Body of pancreas (tissue), 4 donors: ENCODE measurements around the gene MET.

Source experiments
- POLR2A ChIP-seq, 3 donors: fragments of 450-650 bp; IDR thresholded peaks; one replicate each; pipeline ENCODE4 v1.6.1; 2016; ENCODE audit warnings: antibody characterized with exemption in 3 of 3, mild to moderate bottlenecking in 2 of 3
- TF ChIP-seq, protein P1 (sequence below), 7 experiments: fragments of 450-650 bp in 4 of 7; fragments of 200-600 bp in 3 of 7; sonication (generic) in 3 of 7; IDR thresholded peaks; one replicate each; pipeline ENCODE4 v1.5.1; 2016 to 2019; ENCODE audit warnings: antibody characterized with exemption in 7 of 7

DNA sequence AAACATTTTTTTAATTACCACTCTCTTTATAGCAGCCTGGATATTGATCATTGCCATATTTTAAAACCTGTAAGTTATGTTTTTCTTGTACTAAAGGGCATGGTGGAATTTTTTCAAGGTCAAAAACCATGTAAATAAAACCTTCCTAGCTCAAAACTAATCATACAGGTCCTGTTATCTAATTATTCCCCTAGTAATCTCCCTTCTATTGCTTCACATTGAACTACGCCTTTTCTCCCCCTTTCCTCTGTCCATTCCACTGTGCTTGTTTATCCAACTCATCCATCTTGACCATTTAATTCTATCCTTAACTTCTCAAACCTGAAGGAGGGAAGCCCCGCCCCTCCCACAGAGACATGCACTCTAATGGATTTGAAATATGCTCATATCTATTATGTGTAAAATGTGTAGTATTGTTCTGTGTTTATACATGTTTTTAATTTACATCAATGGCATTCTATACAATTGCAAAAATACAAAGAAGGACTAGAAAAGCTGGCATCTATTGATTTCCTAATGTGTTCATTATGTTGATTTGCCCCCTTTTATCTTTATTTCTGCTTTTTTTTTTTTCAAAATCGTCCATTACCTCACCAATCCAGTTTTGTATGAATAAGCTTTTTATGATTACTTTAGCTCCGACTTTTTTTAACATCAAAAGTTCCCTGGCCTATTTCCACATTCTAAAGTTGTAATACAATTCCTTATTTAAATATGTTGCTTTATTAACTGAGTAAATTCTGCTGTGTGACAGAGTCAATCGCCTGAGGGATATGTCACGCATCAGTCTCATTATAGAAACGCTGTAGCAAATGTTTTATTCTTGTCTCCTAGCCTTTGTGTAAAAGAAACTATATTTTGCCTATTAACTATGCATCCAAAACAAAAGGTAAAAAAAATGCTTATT is 61.0 kb downstream of the MET start:
- TF ChIP-seq, protein P1, sequence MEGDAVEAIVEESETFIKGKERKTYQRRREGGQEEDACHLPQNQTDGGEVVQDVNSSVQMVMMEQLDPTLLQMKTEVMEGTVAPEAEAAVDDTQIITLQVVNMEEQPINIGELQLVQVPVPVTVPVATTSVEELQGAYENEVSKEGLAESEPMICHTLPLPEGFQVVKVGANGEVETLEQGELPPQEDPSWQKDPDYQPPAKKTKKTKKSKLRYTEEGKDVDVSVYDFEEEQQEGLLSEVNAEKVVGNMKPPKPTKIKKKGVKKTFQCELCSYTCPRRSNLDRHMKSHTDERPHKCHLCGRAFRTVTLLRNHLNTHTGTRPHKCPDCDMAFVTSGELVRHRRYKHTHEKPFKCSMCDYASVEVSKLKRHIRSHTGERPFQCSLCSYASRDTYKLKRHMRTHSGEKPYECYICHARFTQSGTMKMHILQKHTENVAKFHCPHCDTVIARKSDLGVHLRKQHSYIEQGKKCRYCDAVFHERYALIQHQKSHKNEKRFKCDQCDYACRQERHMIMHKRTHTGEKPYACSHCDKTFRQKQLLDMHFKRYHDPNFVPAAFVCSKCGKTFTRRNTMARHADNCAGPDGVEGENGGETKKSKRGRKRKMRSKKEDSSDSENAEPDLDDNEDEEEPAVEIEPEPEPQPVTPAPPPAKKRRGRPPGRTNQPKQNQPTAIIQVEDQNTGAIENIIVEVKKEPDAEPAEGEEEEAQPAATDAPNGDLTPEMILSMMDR (IDR thresholded peaks at IDR 0.05), result no peak
- no peak for TF ChIP-seq POLR2A (IDR thresholded peaks at IDR 0.05)
